Measurements from ENCODE around the gene ARHGAP21. TPM values are rescaled to one million over a fixed set of nuclear protein-coding genes. Genes with fewer than 3 reads are reported as not detected.
A peak's percentile ranks its signal among the peaks of the same experiment; 100 is the strongest.

ARHGAP21 gene
- total and polyA plus RNA-seq, 3 experiments from 2014 or later: 3.4 to 33.7 (median 30.9) TPM

- Histone ChIP-seq H3K4me1 (ENCODE audit: insufficient read depth, low read length) (peaks cover 26% of the 10 kb centered on the region), H3K9me3 (ENCODE audit: low read length) (no peaks in the 10 kb centered on the region), H3K36me3 (ENCODE audit: insufficient read depth, low read length) (no peaks in the 10 kb centered on the region), H3K27ac (ENCODE audit: low read depth, low read length) (no peak overlapping the region), H3K4me3 (ENCODE audit: low read length) (no peak overlapping the region), H3K27me3 (ENCODE audit: insufficient read depth, low read length, poor library complexity, severe bottlenecking) (no peaks in the 10 kb centered on the region)
- H3K27ac Mint-ChIP-seq: peak overlapping the region in 2 of 8 donors; percentile 44 to 77
- CTCF ChIA-PET: interaction anchor here (0.8 to 1.9 kb wide), 8 partner anchors 10 to 409 kb away, joined by 3 to 6 read pairs (median 3); no protein-coding TSS in a partner anchor
- H3K4me1 Mint-ChIP-seq: peaks cover 19 to 32% (median 21%) of the 10 kb centered on the region in 3 donors
- no peaks in the 10 kb centered on the region for H3K9me3 Mint-ChIP-seq
- no peak overlapping the region for H3K4me3 Mint-ChIP-seq
- peaks cover 0 to 8% (median 4%) of the 10 kb centered on the region in 3 donors for H3K36me3 Mint-ChIP-seq
- peak; percentile 21 to 52 (median 37) for DNase-seq
- POLR2A ChIA-PET: no interaction called here
- no peaks in the 10 kb centered on the region for H3K27me3 Mint-ChIP-seq
These were observed 105.8 kb downstream of the ARHGAP21 start for GRCh38 chr10:24617771-24618396.

- DNase-seq: no peak
- Mint-ChIP-seq H3K9me3 (no peaks in the 10 kb centered on the region), H3K4me3 (no peak overlapping the region), H3K27ac (no peak overlapping the region), H3K36me3 (peaks cover 0 to 10% (median 4%) of the 10 kb centered on the region in 3 donors), H3K4me1 (peaks cover 11 to 20% (median 11%) of the 10 kb centered on the region in 3 donors), H3K27me3 (no peaks in the 10 kb centered on the region)
- no peak overlapping the region for H3K27ac ChIP-seq (ENCODE audit: low read depth, low read length)
- no peaks in the 10 kb centered on the region for H3K27me3 ChIP-seq (ENCODE audit: insufficient read depth, low read length, poor library complexity, severe bottlenecking)
- POLR2A ChIA-PET: no interaction called here
- H3K4me1 ChIP-seq (ENCODE audit: insufficient read depth, low read length): peaks cover 15% of the 10 kb centered on the region
- no peak overlapping the region for H3K4me3 ChIP-seq (ENCODE audit: low read length)
- no peaks in the 10 kb centered on the region for H3K36me3 ChIP-seq (ENCODE audit: insufficient read depth, low read length)
- H3K9me3 ChIP-seq (ENCODE audit: low read length): no peaks in the 10 kb centered on the region
- CTCF ChIA-PET: no interaction called here
These were observed 107.2 kb downstream of the ARHGAP21 start for GRCh38 chr10:24616536-24616935.

GRCh38 chr10:24606021-24606420, 117.7 kb downstream of the ARHGAP21 start:
- CTCF ChIA-PET: no interaction called here
- Histone ChIP-seq H3K36me3 (ENCODE audit: insufficient read depth, low read length) (no peaks in the 10 kb centered on the region), H3K4me1 (ENCODE audit: insufficient read depth, low read length) (no peaks in the 10 kb centered on the region), H3K27ac (ENCODE audit: low read depth, low read length) (no peak overlapping the region), H3K27me3 (ENCODE audit: insufficient read depth, low read length, poor library complexity, severe bottlenecking) (no peaks in the 10 kb centered on the region), H3K9me3 (ENCODE audit: low read length) (no peaks in the 10 kb centered on the region), H3K4me3 (ENCODE audit: low read length) (no peak overlapping the region)
- Mint-ChIP-seq H3K36me3 (peaks cover 13 to 25% (median 14%) of the 10 kb centered on the region in 3 donors), H3K4me1 (no peaks in the 10 kb centered on the region), H3K9me3 (no peaks in the 10 kb centered on the region), H3K27me3 (no peaks in the 10 kb centered on the region), H3K27ac (no peak overlapping the region), H3K4me3 (no peak overlapping the region)
- DNase-seq: no peak
- POLR2A ChIA-PET: no interaction called here

- Histone ChIP-seq H3K27ac (ENCODE audit: low read depth, low read length) (no peak overlapping the region), H3K9me3 (ENCODE audit: low read length) (no peaks in the 10 kb centered on the region), H3K27me3 (ENCODE audit: insufficient read depth, low read length, poor library complexity, severe bottlenecking) (no peaks in the 10 kb centered on the region), H3K36me3 (ENCODE audit: insufficient read depth, low read length) (no peaks in the 10 kb centered on the region), H3K4me3 (ENCODE audit: low read length) (no peak overlapping the region), H3K4me1 (ENCODE audit: insufficient read depth, low read length) (no peaks in the 10 kb centered on the region)
- peaks cover 0 to 1% of the 10 kb centered on the region in 2 donors for H3K27me3 Mint-ChIP-seq
- ChIA-PET POLR2A (no interaction called here), CTCF (interaction anchor here (0.7 kb wide), 1 partner anchor 13 kb away, joined by 3 read pairs; no protein-coding TSS in a partner anchor)
- DNase-seq: no peak
- peaks cover 16 to 31% (median 18%) of the 10 kb centered on the region in 3 donors for H3K36me3 Mint-ChIP-seq
- no peaks in the 10 kb centered on the region for H3K9me3 Mint-ChIP-seq
- H3K4me1 Mint-ChIP-seq: no peaks in the 10 kb centered on the region
- no peak overlapping the region for H3K4me3 Mint-ChIP-seq
- no peak overlapping the region for H3K27ac Mint-ChIP-seq
These were observed 118.5 kb downstream of the ARHGAP21 start for GRCh38 chr10:24605141-24605540.

DNA sequence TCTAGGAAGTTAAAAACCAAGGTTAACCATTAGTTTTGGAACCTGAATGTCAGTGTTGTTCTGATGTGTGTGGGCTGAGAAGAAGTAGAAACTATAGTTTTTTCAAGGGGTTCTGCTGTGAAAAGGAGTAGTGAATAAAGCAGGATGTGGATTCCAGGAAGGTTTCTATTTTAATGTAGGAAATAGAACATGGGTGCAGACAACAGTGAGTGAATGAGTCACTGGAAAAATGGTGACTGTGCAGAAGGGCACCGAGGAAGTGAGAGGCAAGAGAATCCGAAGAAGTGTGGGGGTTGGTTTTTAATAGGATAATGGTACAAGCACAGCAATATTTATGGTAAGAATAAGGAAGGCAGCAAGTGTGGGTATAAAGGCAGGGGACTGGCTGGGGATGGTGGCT, 120.4 kb downstream of the ARHGAP21 start:
- ChIA-PET POLR2A (no interaction called here), CTCF (no interaction called here)
- Histone ChIP-seq H3K27me3 (ENCODE audit: insufficient read depth, low read length, poor library complexity, severe bottlenecking) (no peaks in the 10 kb centered on the region), H3K9me3 (ENCODE audit: low read length) (no peaks in the 10 kb centered on the region), H3K4me1 (ENCODE audit: insufficient read depth, low read length) (peaks cover 5% of the 10 kb centered on the region), H3K4me3 (ENCODE audit: low read length) (no peak overlapping the region), H3K27ac (ENCODE audit: low read depth, low read length) (no peak overlapping the region), H3K36me3 (ENCODE audit: insufficient read depth, low read length) (peaks cover 3% of the 10 kb centered on the region)
- Mint-ChIP-seq H3K36me3 (peaks cover 18 to 37% (median 18%) of the 10 kb centered on the region in 3 donors), H3K4me3 (no peak overlapping the region), H3K9me3 (no peaks in the 10 kb centered on the region), H3K27ac (peak overlapping the region in 1 of 8 donors; percentile 79), H3K27me3 (peaks cover 0 to 1% of the 10 kb centered on the region in 2 donors), H3K4me1 (peaks cover 3 to 10% (median 4%) of the 10 kb centered on the region in 3 donors)
- no peak for DNase-seq

GRCh38 chr10:24597961-24598360, 125.7 kb downstream of the ARHGAP21 start:
- Histone ChIP-seq H3K36me3 (ENCODE audit: insufficient read depth, low read length) (peaks cover 3% of the 10 kb centered on the region), H3K4me1 (ENCODE audit: insufficient read depth, low read length) (peaks cover 5% of the 10 kb centered on the region), H3K27me3 (ENCODE audit: insufficient read depth, low read length, poor library complexity, severe bottlenecking) (no peaks in the 10 kb centered on the region), H3K9me3 (ENCODE audit: low read length) (no peaks in the 10 kb centered on the region), H3K27ac (ENCODE audit: low read depth, low read length) (no peak overlapping the region), H3K4me3 (ENCODE audit: low read length) (no peak overlapping the region)
- Mint-ChIP-seq H3K36me3 (peaks cover 14 to 52% (median 28%) of the 10 kb centered on the region in 3 donors), H3K27ac (no peak overlapping the region), H3K9me3 (no peaks in the 10 kb centered on the region), H3K4me1 (peaks cover 3 to 10% (median 4%) of the 10 kb centered on the region in 3 donors), H3K4me3 (no peak overlapping the region), H3K27me3 (peaks cover 0 to 1% of the 10 kb centered on the region in 2 donors)
- ChIA-PET CTCF (no interaction called here), POLR2A (no interaction called here)
- DNase-seq: no peak

GRCh38 chr10:24597426-24597825, 126.3 kb downstream of the ARHGAP21 start:
- CTCF ChIA-PET: no interaction called here
- H3K27ac Mint-ChIP-seq: no peak overlapping the region
- peaks cover 5% of the 10 kb centered on the region for H3K4me1 ChIP-seq (ENCODE audit: insufficient read depth, low read length)
- DNase-seq: no peak
- H3K27me3 Mint-ChIP-seq: peaks cover 0 to 1% of the 10 kb centered on the region in 2 donors
- H3K36me3 ChIP-seq (ENCODE audit: insufficient read depth, low read length): peaks cover 9% of the 10 kb centered on the region
- H3K27me3 ChIP-seq (ENCODE audit: insufficient read depth, low read length, poor library complexity, severe bottlenecking): no peaks in the 10 kb centered on the region
- H3K4me3 Mint-ChIP-seq: no peak overlapping the region
- POLR2A ChIA-PET: no interaction called here
- H3K36me3 Mint-ChIP-seq: peaks cover 13 to 51% (median 26%) of the 10 kb centered on the region in 3 donors
- H3K9me3 Mint-ChIP-seq: no peaks in the 10 kb centered on the region
- H3K27ac ChIP-seq (ENCODE audit: low read depth, low read length): no peak overlapping the region
- no peaks in the 10 kb centered on the region for H3K9me3 ChIP-seq (ENCODE audit: low read length)
- no peak overlapping the region for H3K4me3 ChIP-seq (ENCODE audit: low read length)
- peaks cover 3 to 10% (median 4%) of the 10 kb centered on the region in 3 donors for H3K4me1 Mint-ChIP-seq

GRCh38 chr10:24596217-24596930, 127.3 kb downstream of the ARHGAP21 start:
- peaks cover 17% of the 10 kb centered on the region for H3K36me3 ChIP-seq (ENCODE audit: insufficient read depth, low read length)
- no peak overlapping the region for H3K4me3 ChIP-seq (ENCODE audit: low read length)
- Mint-ChIP-seq H3K27ac (peak overlapping the region in 1 of 8 donors; percentile 4), H3K4me1 (peaks cover 3 to 10% (median 4%) of the 10 kb centered on the region in 3 donors), H3K9me3 (no peaks in the 10 kb centered on the region), H3K4me3 (no peak overlapping the region), H3K27me3 (peaks cover 0 to 1% of the 10 kb centered on the region in 2 donors), H3K36me3 (peaks cover 16 to 55% (median 30%) of the 10 kb centered on the region in 3 donors)
- CTCF ChIA-PET: no interaction called here
- POLR2A ChIA-PET: no interaction called here
- no peaks in the 10 kb centered on the region for H3K27me3 ChIP-seq (ENCODE audit: insufficient read depth, low read length, poor library complexity, severe bottlenecking)
- no peak for DNase-seq
- H3K4me1 ChIP-seq (ENCODE audit: insufficient read depth, low read length): peaks cover 5% of the 10 kb centered on the region
- no peaks in the 10 kb centered on the region for H3K9me3 ChIP-seq (ENCODE audit: low read length)
- H3K27ac ChIP-seq (ENCODE audit: low read depth, low read length): no peak overlapping the region

All from CD8-positive, alpha-beta memory T cell (primary cell).